SIG-M5 treated with dmso at 0.1 percent for 504 hours (cell line): ENCODE measurements around the gene TBX4.
A peak's percentile ranks its signal among the peaks of the same experiment; 100 is the strongest.

Experiments used
- DNase-seq: peaks from one replicate; lab custom pipeline; 2025; ENCODE audit not compliant: unreplicated experiment; lab: John Stamatoyannopoulos, UW

Gene TBX4

GRCh38 chr17:61464130-61464842 lies 12.1 kb downstream of the TBX4 start:
- no peak for DNase-seq

- DNase-seq: no peak
Observed at GRCh38 chr17:61464843-61465180, 12.6 kb downstream of the TBX4 start.

GRCh38 chr17:61465550-61466237 lies 13.5 kb downstream of the TBX4 start:
- DNase-seq: no peak

GRCh38 chr17:61466246-61466645 lies 14.0 kb downstream of the TBX4 start:
- DNase-seq: no peak

GRCh38 chr17:61467416-61468262 lies 15.4 kb downstream of the TBX4 start:
- peak; percentile 88 for DNase-seq

- no peak for DNase-seq
Observed at GRCh38 chr17:61468263-61468907, 16.2 kb downstream of the TBX4 start.

- DNase-seq: no peak
Observed at GRCh38 chr17:61469474-61469873, 17.3 kb downstream of the TBX4 start.

- no peak for DNase-seq
Observed at GRCh38 chr17:61469949-61470348, 17.7 kb downstream of the TBX4 start.

- DNase-seq: peak; percentile 51
Observed at GRCh38 chr17:61470530-61471136, 18.4 kb downstream of the TBX4 start.

- no peak for DNase-seq
Observed at GRCh38 chr17:61474235-61474927, 22.2 kb downstream of the TBX4 start.

GRCh38 chr17:61474934-61475333 lies 22.7 kb downstream of the TBX4 start:
- no peak for DNase-seq

GRCh38 chr17:61475726-61476125 lies 23.5 kb downstream of the TBX4 start:
- DNase-seq: no peak

GRCh38 chr17:61476476-61477203 lies 24.4 kb downstream of the TBX4 start:
- no peak for DNase-seq

GRCh38 chr17:61477204-61477834 lies 25.1 kb downstream of the TBX4 start:
- no peak for DNase-seq

- no peak for DNase-seq
Observed at GRCh38 chr17:61478026-61478789, 26.0 kb downstream of the TBX4 start.

- DNase-seq: no peak
Observed at GRCh38 chr17:61478790-61479492, 26.7 kb downstream of the TBX4 start.

GRCh38 chr17:61479493-61480413 lies 27.5 kb downstream of the TBX4 start:
- no peak for DNase-seq
